Lung (tissue), 12 donors: ENCODE results near the gene TDRD9. TPM values are rescaled to one million over a fixed set of nuclear protein-coding genes. Genes with fewer than 3 reads are reported as not detected.

Source experiments
- ATAC-seq: fragments of 200-7000 bp; cut with Tn5 transposase; one replicate; pipeline ENCODE4 v1.9.1; 2020; ENCODE audit warnings: moderate number of reproducible peaks; ENCODE audit not compliant: insufficient read depth, low FRiP score
- DNase-seq, 3 donors: peaks; one replicate each; pipeline ENCODE4 v3.0.0-alpha.2; 2013 to 2017
- H3K27ac ChIP-seq, 2 donors: one replicate each; pipeline ENCODE4 v1.5.1; 2013; ENCODE audit warnings: mild to moderate bottlenecking in 2 of 2, moderate library complexity in 2 of 2, control low read depth in 1 of 2, inconsistent platforms in 1 of 2, low read depth in 1 of 2, low read length in 1 of 2
- H3K27me3 ChIP-seq, 3 donors: one replicate each; pipeline ENCODE4 v1.5.1; 2013; ENCODE audit warnings: low read length in 2 of 3; ENCODE audit not compliant: control insufficient read depth in 3 of 3, insufficient read depth in 3 of 3
- H3K36me3 ChIP-seq, 4 donors: one replicate each; pipeline ENCODE4 v1.5.1; 2013; ENCODE audit warnings: low read length in 4 of 4, mild to moderate bottlenecking in 1 of 4, moderate library complexity in 1 of 4; ENCODE audit not compliant: control insufficient read depth in 4 of 4, insufficient read depth in 4 of 4
- H3K4me1 ChIP-seq, 5 donors: one replicate each; pipeline ENCODE4 v1.5.1; 2013; ENCODE audit warnings: low read length in 5 of 5, mild to moderate bottlenecking in 2 of 5, moderate library complexity in 1 of 5; ENCODE audit not compliant: control insufficient read depth in 5 of 5, insufficient read depth in 5 of 5
- H3K4me3 ChIP-seq: one replicate; pipeline ENCODE4 v1.5.1; 2013; ENCODE audit warnings: mild to moderate bottlenecking, control low read depth, moderate library complexity
- H3K9ac ChIP-seq, 2 donors: one replicate each; pipeline ENCODE4 v1.5.1; 2013; ENCODE audit warnings: low read length in 2 of 2, control low read depth in 1 of 2; ENCODE audit not compliant: insufficient read depth in 1 of 2
- H3K9me3 ChIP-seq, 4 donors: one replicate each; pipeline ENCODE4 v1.5.1; 2013; ENCODE audit warnings: low read length in 3 of 4, mild to moderate bottlenecking in 1 of 4, moderate library complexity in 1 of 4; ENCODE audit not compliant: control insufficient read depth in 4 of 4, insufficient read depth in 3 of 4
- WGBS, 2 donors: extraction: QIAGEN DNeasy Blood & Tissue Kit; methylation state at CpG; one replicate each; pipeline ENCODE4 v1.1.7; 2013; 5-methylcytosine and 5-hydroxymethylcytosine counted together
- polyA plus RNA-seq, 2 donors: library from polyadenylated mRNA; stranded (reverse); fragments of 200-250 nt; gene quantifications; one replicate each; pipeline ENCODE4 v1.2.1, GENCODE V29; 2013
- total RNA-seq, 2 donors: library from RNA; depleted of rRNA in 1 of 2; stranded (reverse); fragments of >200 nt in 1 of 2; gene quantifications; one replicate each; pipeline ENCODE4 v1.2.1, GENCODE V29; 2014 to 2021
- TF ChIP-seq, protein P1 (sequence below): IDR thresholded peaks from 2 replicates; pipeline ENCODE4 v1.5.1; 2012; ENCODE audit warnings: mild to moderate bottlenecking; ENCODE audit errors: control extremely low read depth, extremely low read depth
- donor health status: control.
- donor health status: control.
- donor health status: Bipolar disorder and iron deficiency.
- donor health status: healthy.
- donor health status: DM: yes; HTN: yes; CAD: no.

TDRD9 gene
- total and polyA plus RNA-seq, 4 donors, result 2.3 to 8.6 (median 5.3) TPM

- Histone ChIP-seq H3K27me3 (no peaks in the 10 kb centered on the region), H3K27ac (no peak overlapping the region), H3K9me3 (no peaks in the 10 kb centered on the region), H3K9ac (no peak overlapping the region), H3K4me3 (no peak overlapping the region), H3K4me1 (peaks cover 0 to 3% (median 0%) of the 10 kb centered on the region in 5 donors), H3K36me3 (no peaks in the 10 kb centered on the region)
- DNase-seq (peak in 2 of 3 donors; percentile 10 to 23), ATAC-seq (no peak)
- WGBS, 2 donors, result 54 to 58% methylated on average over 11 of the region's 11 CpGs
- TF ChIP-seq, protein P1, sequence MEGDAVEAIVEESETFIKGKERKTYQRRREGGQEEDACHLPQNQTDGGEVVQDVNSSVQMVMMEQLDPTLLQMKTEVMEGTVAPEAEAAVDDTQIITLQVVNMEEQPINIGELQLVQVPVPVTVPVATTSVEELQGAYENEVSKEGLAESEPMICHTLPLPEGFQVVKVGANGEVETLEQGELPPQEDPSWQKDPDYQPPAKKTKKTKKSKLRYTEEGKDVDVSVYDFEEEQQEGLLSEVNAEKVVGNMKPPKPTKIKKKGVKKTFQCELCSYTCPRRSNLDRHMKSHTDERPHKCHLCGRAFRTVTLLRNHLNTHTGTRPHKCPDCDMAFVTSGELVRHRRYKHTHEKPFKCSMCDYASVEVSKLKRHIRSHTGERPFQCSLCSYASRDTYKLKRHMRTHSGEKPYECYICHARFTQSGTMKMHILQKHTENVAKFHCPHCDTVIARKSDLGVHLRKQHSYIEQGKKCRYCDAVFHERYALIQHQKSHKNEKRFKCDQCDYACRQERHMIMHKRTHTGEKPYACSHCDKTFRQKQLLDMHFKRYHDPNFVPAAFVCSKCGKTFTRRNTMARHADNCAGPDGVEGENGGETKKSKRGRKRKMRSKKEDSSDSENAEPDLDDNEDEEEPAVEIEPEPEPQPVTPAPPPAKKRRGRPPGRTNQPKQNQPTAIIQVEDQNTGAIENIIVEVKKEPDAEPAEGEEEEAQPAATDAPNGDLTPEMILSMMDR, result no peak
Measured at GRCh38 chr14:103960457-103961055, 32.3 kb downstream of the TDRD9 start.

DNA sequence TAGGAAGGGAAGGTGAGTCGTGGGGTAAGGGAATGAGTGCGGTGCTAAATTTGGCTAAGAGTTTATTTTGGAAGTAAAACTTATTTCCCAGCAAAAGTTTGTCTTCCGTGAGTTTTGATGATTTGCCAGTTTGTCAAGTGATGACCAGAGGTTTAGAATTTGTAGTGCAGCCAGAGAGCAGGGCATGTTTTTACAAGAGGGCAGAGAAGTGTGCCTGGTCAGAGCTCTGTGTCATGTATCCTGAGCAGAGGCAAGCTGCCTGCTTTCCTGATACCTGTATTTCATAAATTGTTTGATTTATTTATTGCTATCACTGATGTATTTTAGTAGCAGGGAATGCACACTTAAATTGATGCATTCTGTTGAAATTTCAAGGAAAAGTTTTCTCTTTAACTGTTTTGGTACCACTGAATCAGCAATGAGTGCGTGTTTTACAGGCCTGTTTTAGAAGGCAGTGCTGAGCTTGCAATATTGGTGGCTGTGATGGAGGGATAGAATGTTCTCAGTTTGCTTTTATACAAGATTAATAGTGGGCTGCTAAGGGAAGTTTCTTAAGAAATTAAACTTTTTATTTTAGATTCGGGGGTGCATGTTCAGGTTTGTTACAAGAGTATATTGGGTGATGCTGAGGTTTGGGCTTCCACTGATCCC is 33.8 kb downstream of the TDRD9 start:
- Histone ChIP-seq H3K4me3 (no peak overlapping the region), H3K4me1 (peaks cover 0 to 3% (median 0%) of the 10 kb centered on the region in 5 donors), H3K27me3 (no peaks in the 10 kb centered on the region), H3K27ac (no peak overlapping the region), H3K36me3 (no peaks in the 10 kb centered on the region), H3K9me3 (no peaks in the 10 kb centered on the region), H3K9ac (no peak overlapping the region)
- WGBS, 2 donors, result 73 to 86% methylated on average over 5 of the region's 5 CpGs
- TF ChIP-seq, protein P1, result no peak
- DNase-seq (no peak), ATAC-seq (no peak)

DNA sequence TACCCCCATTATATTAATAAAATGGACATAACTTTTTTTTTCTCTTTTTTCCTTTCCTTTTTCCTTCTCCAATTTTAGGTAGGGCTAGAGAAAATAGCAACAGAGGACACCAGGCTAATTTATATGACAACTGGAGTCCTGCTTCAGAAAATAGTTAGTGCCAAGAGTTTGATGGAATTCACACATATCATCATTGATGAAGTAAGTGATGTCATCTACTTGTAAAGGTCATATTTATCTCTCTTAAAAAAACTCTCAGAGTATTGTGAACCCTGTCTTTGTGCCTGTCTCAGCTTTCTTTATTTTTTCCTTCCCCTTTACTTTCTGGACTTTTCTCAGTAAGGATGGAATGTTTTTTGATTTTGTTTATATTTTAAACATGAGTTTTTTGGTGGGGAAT is 38.4 kb downstream of the TDRD9 start:
- Histone ChIP-seq H3K4me1 (no peaks in the 10 kb centered on the region), H3K27me3 (no peaks in the 10 kb centered on the region), H3K9ac (no peak overlapping the region), H3K36me3 (no peaks in the 10 kb centered on the region), H3K4me3 (no peak overlapping the region), H3K9me3 (no peaks in the 10 kb centered on the region), H3K27ac (no peak overlapping the region)
- ATAC-seq, result no peak
- DNase-seq, result no peak
- TF ChIP-seq, protein P1, result no peak
